A549 (cell line): ENCODE results near the gene FRMD4A. TPM values are rescaled to one million over a fixed set of nuclear protein-coding genes. Genes with fewer than 3 reads are reported as not detected.

Experiments
- ATAC-seq, 2 experiments: fragments of 200-7000 bp in 1 of 2; fragments of >200 bp in 1 of 2; cut with Nextera tagmentation in 1 of 2; cut with Tn5 transposase in 1 of 2; 3 replicates each; pipeline versions ENCODE4 v1.8.0 to v1.9.1; 2018 to 2020; ENCODE audit warnings: mild to moderate bottlenecking in 1 of 2, moderate library complexity in 1 of 2
- CTCF ChIA-PET: fragments of 300-600 bp; sonication (Branson Sonifier 250); formaldehyde crosslinking; extraction: SDS; loops from one replicate; lab custom pipeline; 2021; ENCODE audit warnings: antibody characterized with exemption, inconsistent platforms; lab: Yijun Ruan, JAX
- POLR2A ChIA-PET: fragments of 350-600 bp; formaldehyde crosslinking; extraction: SDS; loops from one replicate; lab custom pipeline; 2021; ENCODE audit warnings: antibody characterized with exemption, inconsistent platforms; lab: Yijun Ruan, JAX
- DNase-seq, 2 experiments: peaks; one replicate each; pipeline versions ENCODE4 v3.0.0 to v3.0.0-alpha.2; 2011 to 2016; ENCODE audit warnings: low read depth in 1 of 2, low spot score in 1 of 2
- FAIRE-seq: peaks from 2 replicates; lab custom pipeline; 2011; peaks lifted over from hg19 to GRCh38; lab: Jason Lieb, UNC
- H3K27ac ChIP-seq, 2 experiments: fragments of >200 bp; sonication (Bioruptor Twin); formaldehyde crosslinking; 3 replicates each; pipeline ENCODE4 v1.5.1; 2016 to 2017
- H3K4me1 ChIP-seq: fragments of >200 bp; sonication (Bioruptor Twin); formaldehyde crosslinking; 3 replicates; pipeline ENCODE4 v1.6.1; 2016
- H3K4me2 ChIP-seq: fragments of >200 bp; sonication (Bioruptor Twin); formaldehyde crosslinking; 3 replicates; pipeline ENCODE4 v1.6.1; 2016
- H3K4me3 ChIP-seq: fragments of >200 bp; sonication (Bioruptor Twin); formaldehyde crosslinking; 3 replicates; pipeline ENCODE4 v1.5.1; 2016
- H3K9me3 ChIP-seq: fragments of >200 bp; sonication (Bioruptor Twin); formaldehyde crosslinking; 3 replicates; pipeline ENCODE4 v1.6.1; 2016
- ATOH8 ChIP-seq: fragments of 250-450 bp; sonication (Bioruptor Pico); IDR thresholded peaks from 2 replicates; pipeline ENCODE4 v1.5.0; 2020; ENCODE audit warnings: low read depth, mild to moderate bottlenecking, moderate library complexity
- BHLHE40 ChIP-seq: IDR thresholded peaks from 2 replicates; pipeline ENCODE4 v1.6.1; 2012; ENCODE audit warnings: low read depth, low read length, inconsistent platforms
- CHD4 ChIP-seq: fragments of 200-600 bp; sonication (generic); IDR thresholded peaks from 2 replicates; pipeline ENCODE4 v1.6.1; 2016; ENCODE audit warnings: antibody characterized with exemption, mild to moderate bottlenecking, borderline replicate concordance
- EHMT2 ChIP-seq: fragments of 200-600 bp; sonication (generic); IDR thresholded peaks from 2 replicates; pipeline ENCODE4 v1.6.1; 2016; ENCODE audit warnings: antibody characterized with exemption, low read depth, mild to moderate bottlenecking, moderate library complexity
- ESRRA ChIP-seq: fragments of 150-350 bp; IDR thresholded peaks from 2 replicates; pipeline ENCODE4 v1.6.1; 2014; ENCODE audit warnings: mild to moderate bottlenecking, low read length, borderline replicate concordance
- FOSL2 ChIP-seq, 2 experiments: fragments of 450-650 bp in 1 of 2; fragments of >200 bp in 1 of 2; sonication (Bioruptor Twin) in 1 of 2; formaldehyde crosslinking; IDR thresholded peaks; 2 replicates each; pipeline versions ENCODE4 v1.5.0 to v1.6.1; 2016 to 2020; ENCODE audit warnings: mild to moderate bottlenecking in 1 of 2, moderate library complexity in 1 of 2
- FOXS1 ChIP-seq: fragments of 250-450 bp; sonication (Bioruptor Pico); IDR thresholded peaks from 2 replicates; pipeline ENCODE4 v1.5.0; 2020; ENCODE audit warnings: mild to moderate bottlenecking, moderate library complexity
- GATA3 ChIP-seq: IDR thresholded peaks from 2 replicates; pipeline ENCODE4 v1.6.1; 2012; ENCODE audit warnings: borderline replicate concordance
- HDAC2 ChIP-seq: fragments of 200-600 bp; sonication (generic); IDR thresholded peaks from 2 replicates; pipeline ENCODE4 v1.6.1; 2016
- HOXA7 ChIP-seq: fragments of 250-450 bp; sonication (Bioruptor Pico); IDR thresholded peaks from 2 replicates; pipeline ENCODE4 v1.5.0; 2020; ENCODE audit warnings: mild to moderate bottlenecking, moderate library complexity
- HOXB13 ChIP-seq: fragments of 250-450 bp; sonication (Bioruptor Pico); IDR thresholded peaks from 2 replicates; pipeline ENCODE4 v1.5.0; 2020; ENCODE audit warnings: low read depth, mild to moderate bottlenecking, moderate library complexity
- HOXB5 ChIP-seq: fragments of 250-450 bp; sonication (Bioruptor Pico); IDR thresholded peaks from 2 replicates; pipeline ENCODE4 v1.5.0; 2020; ENCODE audit warnings: mild to moderate bottlenecking, moderate library complexity
- JUNB ChIP-seq: fragments of >200 bp; sonication (Bioruptor Twin); formaldehyde crosslinking; IDR thresholded peaks from 2 replicates; pipeline ENCODE4 v1.6.1; 2016
- KDM1A ChIP-seq: fragments of 200-600 bp; sonication (generic); IDR thresholded peaks from 2 replicates; pipeline ENCODE4 v1.6.1; 2016; ENCODE audit warnings: low read depth, mild to moderate bottlenecking
- MAX ChIP-seq: IDR thresholded peaks from 2 replicates; pipeline ENCODE4 v1.6.1; 2012
- MAZ ChIP-seq: fragments of 150-350 bp; IDR thresholded peaks from 2 replicates; pipeline ENCODE4 v1.6.1; 2014; ENCODE audit warnings: antibody characterized with exemption, low read depth, low read length, borderline replicate concordance
- RAD21 ChIP-seq, 2 experiments: fragments of >200 bp in 1 of 2; sonication (Bioruptor Twin) in 1 of 2; formaldehyde crosslinking in 1 of 2; IDR thresholded peaks in 1 of 2; conservative IDR thresholded peaks in 1 of 2; 2 replicates in 1 of 2; 3 replicates in 1 of 2; pipeline ENCODE4 v1.6.1; 2012 to 2018; ENCODE audit warnings: inconsistent platforms in 1 of 2
- RFX5 ChIP-seq: fragments of 450-650 bp; IDR thresholded peaks from 2 replicates; pipeline ENCODE4 v1.7.1; 2014; ENCODE audit warnings: antibody characterized with exemption, mild to moderate bottlenecking, moderate library complexity
- RNF2 ChIP-seq: fragments of 200-600 bp; sonication (generic); IDR thresholded peaks from 2 replicates; pipeline ENCODE4 v1.6.1; 2016; ENCODE audit warnings: low read depth, mild to moderate bottlenecking, antibody characterized with exemption, moderate library complexity, borderline replicate concordance
- SMC3 ChIP-seq: fragments of >200 bp; sonication (Bioruptor Twin); formaldehyde crosslinking; IDR thresholded peaks from 3 replicates; pipeline ENCODE4 v1.6.1; 2018; ENCODE audit warnings: inconsistent platforms
- TP53 ChIP-seq: fragments of 250-450 bp; sonication (Bioruptor Pico); IDR thresholded peaks from 2 replicates; pipeline ENCODE4 v1.5.0; 2021; ENCODE audit warnings: mild to moderate bottlenecking, moderate library complexity
- ZC3H11A ChIP-seq: fragments of 450-650 bp; IDR thresholded peaks from 2 replicates; pipeline ENCODE4 v1.6.1; 2014; ENCODE audit warnings: antibody characterized with exemption, mild to moderate bottlenecking
- ZNF302 ChIP-seq: fragments of 250-450 bp; sonication (Bioruptor Pico); IDR thresholded peaks from 2 replicates; pipeline ENCODE4 v1.9.0; 2021; ENCODE audit warnings: inconsistent platforms, mild to moderate bottlenecking, moderate library complexity
- ZSCAN20 ChIP-seq: fragments of 250-450 bp; sonication (Bioruptor Pico); IDR thresholded peaks from 2 replicates; pipeline ENCODE4 v1.8.0; 2022; ENCODE audit warnings: mild to moderate bottlenecking, moderate library complexity
- WGBS: methylation state at CpG from one replicate; pipeline ENCODE4 v1.1.6; 2017; ENCODE audit errors: missing lambda C conversion rate; 5-methylcytosine and 5-hydroxymethylcytosine counted together
- polyA plus RNA-seq, 4 experiments: library from polyadenylated mRNA; depleted of rRNA in 3 of 4; stranded (reverse); fragments of >200 nt; fragmentation: RNase III in 1 of 4; extraction: RNeasy Plus Mini Kit Qiagen cat#74134 plus additional on column Dnase treatment in 1 of 4; gene quantifications; 2 replicates in 3 of 4; 3 replicates in 1 of 4; pipeline ENCODE4 v1.2.3, GENCODE V29; 2011 to 2017
- TF ChIP-seq, protein P1 (sequence below): fragments of >200 bp; sonication (Bioruptor Twin); formaldehyde crosslinking; IDR thresholded peaks from 3 replicates; pipeline ENCODE4 v1.6.1; 2016
- TF ChIP-seq, protein P2 (sequence below): IDR thresholded peaks from 2 replicates; pipeline ENCODE4 v1.6.1; 2012

Gene FRMD4A
- polyA plus RNA-seq, 2 of the 4 experiments (the other 2 are of a cell fraction): 2.5 to 4.7 TPM

GRCh38 chr10:13989616-13990015 is 341.1 kb downstream of the FRMD4A start:
- Histone ChIP-seq H3K4me2 (no peak overlapping the region), H3K4me1 (peaks cover 12% of the 10 kb centered on the region; the same call in 2 of the 3 replicates), H3K9me3 (no peaks in the 10 kb centered on the region), H3K27ac (no peak overlapping the region), H3K4me3 (no peak overlapping the region)
- ATAC-seq (no peak), FAIRE-seq (no peak), DNase-seq (no peak)
- CTCF ChIA-PET: no interaction called here
- POLR2A ChIA-PET: no interaction called here
- TF ChIP-seq ZNF302 (no peak), ATOH8 (CRISPR knock-in tag) (no peak), EHMT2 (no peak), JUNB (no peak)
- WGBS: 100% methylated on average over 2 of the region's 2 CpGs

GRCh38 chr10:13987446-13987845 is 343.3 kb downstream of the FRMD4A start:
- TF ChIP-seq FOSL2 (IDR thresholded peaks at IDR 0.05) (peak; percentile 31; the same call in 1 of the 2 replicates), FOSL2 (CRISPR knock-in tag; IDR thresholded peaks at IDR 0.05) (peak; percentile 66), ZC3H11A (no peak), RNF2 (no peak)
- TF ChIP-seq, protein P1, sequence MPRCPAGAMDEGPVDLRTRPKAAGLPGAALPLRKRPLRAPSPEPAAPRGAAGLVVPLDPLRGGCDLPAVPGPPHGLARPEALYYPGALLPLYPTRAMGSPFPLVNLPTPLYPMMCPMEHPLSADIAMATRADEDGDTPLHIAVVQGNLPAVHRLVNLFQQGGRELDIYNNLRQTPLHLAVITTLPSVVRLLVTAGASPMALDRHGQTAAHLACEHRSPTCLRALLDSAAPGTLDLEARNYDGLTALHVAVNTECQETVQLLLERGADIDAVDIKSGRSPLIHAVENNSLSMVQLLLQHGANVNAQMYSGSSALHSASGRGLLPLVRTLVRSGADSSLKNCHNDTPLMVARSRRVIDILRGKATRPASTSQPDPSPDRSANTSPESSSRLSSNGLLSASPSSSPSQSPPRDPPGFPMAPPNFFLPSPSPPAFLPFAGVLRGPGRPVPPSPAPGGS: no peak
- TF ChIP-seq, all 56 proteins: peak for 1
- ATAC-seq: no peak
- Histone ChIP-seq H3K4me1 (peaks cover 13% of the 10 kb centered on the region; the same call in 2 of the 3 replicates), H3K27ac (no peak overlapping the region), H3K9me3 (no peaks in the 10 kb centered on the region), H3K4me3 (no peak overlapping the region), H3K4me2 (no peak overlapping the region)
- DNase-seq: peak in 1 of 2 experiments; percentile 11
- POLR2A ChIA-PET: no interaction called here
- no peak for FAIRE-seq
- WGBS: 19% methylated on average over 9 of the region's 9 CpGs
- CTCF ChIA-PET: interaction anchor here (0.7 to 0.9 kb wide), 2 partner anchors 10 to 20 kb away, joined by 3 read pairs; no protein-coding TSS in a partner anchor

DNA sequence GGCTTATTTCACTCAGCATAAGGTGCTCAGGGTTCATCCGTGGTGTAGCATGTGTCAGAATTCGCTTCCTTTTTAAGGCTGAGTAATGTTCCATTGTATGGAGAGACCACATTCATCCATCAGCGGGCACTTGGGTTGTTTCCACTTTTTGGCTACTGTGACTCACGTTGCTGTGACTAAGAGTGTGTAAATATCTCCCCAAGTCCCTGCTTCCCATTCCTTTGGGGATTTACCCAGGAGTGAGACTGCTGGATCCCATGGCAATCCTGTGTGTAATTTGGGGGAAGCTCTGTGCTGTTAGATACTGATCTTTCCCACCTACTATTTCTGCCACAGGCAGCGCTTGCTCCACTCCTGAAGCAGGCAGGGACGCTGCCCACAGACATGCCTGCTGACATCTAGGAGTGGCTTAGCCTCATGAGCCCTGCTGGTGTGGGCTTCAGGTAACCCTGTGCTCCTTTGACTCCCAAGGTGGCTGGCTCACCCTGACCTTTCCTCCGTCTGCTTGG is 346.0 kb downstream of the FRMD4A start:
- no peak for TF ChIP-seq ZC3H11A
- TF ChIP-seq SMC3: no peak
- TF ChIP-seq, protein P2, sequence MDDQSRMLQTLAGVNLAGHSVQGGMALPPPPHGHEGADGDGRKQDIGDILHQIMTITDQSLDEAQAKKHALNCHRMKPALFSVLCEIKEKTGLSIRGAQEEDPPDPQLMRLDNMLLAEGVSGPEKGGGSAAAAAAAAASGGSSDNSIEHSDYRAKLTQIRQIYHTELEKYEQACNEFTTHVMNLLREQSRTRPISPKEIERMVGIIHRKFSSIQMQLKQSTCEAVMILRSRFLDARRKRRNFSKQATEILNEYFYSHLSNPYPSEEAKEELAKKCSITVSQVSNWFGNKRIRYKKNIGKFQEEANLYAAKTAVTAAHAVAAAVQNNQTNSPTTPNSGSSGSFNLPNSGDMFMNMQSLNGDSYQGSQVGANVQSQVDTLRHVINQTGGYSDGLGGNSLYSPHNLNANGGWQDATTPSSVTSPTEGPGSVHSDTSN: no peak
- no peak for TF ChIP-seq HOXB13
- peak; percentile 19; the same call in 1 of the 2 replicates for TF ChIP-seq GATA3
- TF ChIP-seq MAZ: no peak
- TF ChIP-seq TP53 (CRISPR knock-in tag): no peak
- peak; percentile 29; the same call in 1 of the 2 replicates for TF ChIP-seq JUNB
- peak; percentile 49; the same call in 1 of the 2 replicates for TF ChIP-seq FOSL2 (IDR thresholded peaks at IDR 0.05)
- TF ChIP-seq FOSL2 (CRISPR knock-in tag; IDR thresholded peaks at IDR 0.05): no peak; the same call in 1 of the 2 replicates
- TF ChIP-seq, all 56 proteins: peak for 3
- 18% methylated on average over 5 of the region's 7 CpGs for WGBS
- ChIA-PET CTCF (interaction anchor here (1.3 kb wide), 1 partner anchor 55 kb away, joined by 5 read pairs; no protein-coding TSS in a partner anchor), POLR2A (no interaction called here)
- no peaks in the 10 kb centered on the region for H3K9me3 ChIP-seq
- peak; percentile 43 to 46 for DNase-seq
- peaks cover 13% of the 10 kb centered on the region; the same call in 2 of the 3 replicates for H3K4me1 ChIP-seq
- peak overlapping the region; percentile 37; the same call in 2 of the 3 replicates for H3K4me2 ChIP-seq
- FAIRE-seq: no peak
- peak; percentile 62 to 78; a peak in 5 of 6 replicates for ATAC-seq
- H3K27ac ChIP-seq: peak overlapping the region in 1 of 2 experiments; percentile 62; a peak in 2 of 6 replicates
- H3K4me3 ChIP-seq: no peak overlapping the region

DNA sequence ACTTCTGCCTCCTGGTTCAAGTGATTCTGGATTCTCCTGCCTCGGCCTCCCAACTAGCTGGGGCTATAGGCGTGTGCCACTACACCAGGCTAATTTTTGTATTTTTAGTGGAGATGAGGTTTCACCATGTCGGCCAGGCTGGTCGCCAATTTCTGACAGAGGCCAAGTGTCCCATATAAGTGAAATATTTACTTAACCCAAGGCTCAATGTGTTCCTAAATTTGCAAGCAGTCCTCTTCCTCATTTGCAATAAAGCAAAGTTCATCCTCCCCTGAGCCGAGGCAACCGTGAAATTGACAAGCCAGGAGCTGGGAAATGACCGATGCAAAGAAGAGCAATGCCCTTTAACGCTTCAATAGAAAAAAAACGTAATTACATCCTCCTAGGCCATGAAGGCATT is 347.7 kb downstream of the FRMD4A start:
- no peak for DNase-seq
- H3K27ac ChIP-seq: no peak overlapping the region
- no peak for ATAC-seq
- no peak overlapping the region for H3K4me2 ChIP-seq
- POLR2A ChIA-PET: no interaction called here
- peaks cover 13% of the 10 kb centered on the region; the same call in 2 of the 3 replicates for H3K4me1 ChIP-seq
- CTCF ChIA-PET: interaction anchor here (1.0 kb wide), 1 partner anchor 10 kb away, joined by 3 read pairs; no protein-coding TSS in a partner anchor
- 67% methylated on average over 9 of the region's 9 CpGs for WGBS
- FAIRE-seq: no peak
- H3K4me3 ChIP-seq: no peak overlapping the region
- H3K9me3 ChIP-seq: no peaks in the 10 kb centered on the region
- TF ChIP-seq RFX5: no peak
- no peak for TF ChIP-seq KDM1A
- no peak for TF ChIP-seq MAX
- no peak for TF ChIP-seq HDAC2
- no peak for TF ChIP-seq CHD4
- no peak for TF ChIP-seq JUNB
- TF ChIP-seq ESRRA: no peak
- TF ChIP-seq ZSCAN20: no peak
- TF ChIP-seq FOXS1 (CRISPR knock-in tag): no peak
- no peak for TF ChIP-seq RAD21 (conservative IDR thresholded peaks at IDR 0.05 in 1 of 2, IDR thresholded peaks at IDR 0.05 in 1 of 2)
- no peak for TF ChIP-seq TP53 (CRISPR knock-in tag)
- TF ChIP-seq HOXA7 (CRISPR knock-in tag): no peak
- no peak for TF ChIP-seq HOXB5 (CRISPR knock-in tag)
- no peak for TF ChIP-seq BHLHE40
